Endodermal cell (in vitro differentiated cells): ENCODE measurements around the gene SECISBP2L. TPM values are rescaled to one million over a fixed set of nuclear protein-coding genes. Genes with fewer than 3 reads are reported as not detected.

Experiments
- DNase-seq: peaks from one replicate; pipeline ENCODE4 v3.0.0-alpha.2; 2017
- H3K27ac ChIP-seq: 2 replicates; pipeline ENCODE4 v1.5.1; 2013; ENCODE audit warnings: mild to moderate bottlenecking, low read depth, low read length, moderate library complexity
- H3K27me3 ChIP-seq: 2 replicates; pipeline ENCODE4 v1.6.1; 2013; ENCODE audit warnings: mild to moderate bottlenecking, low read length, moderate library complexity; ENCODE audit not compliant: insufficient read depth, control insufficient read depth, poor library complexity, severe bottlenecking
- H3K36me3 ChIP-seq: 2 replicates; pipeline ENCODE4 v1.7.0; 2013; ENCODE audit warnings: mild to moderate bottlenecking, low read length, moderate library complexity; ENCODE audit not compliant: control insufficient read depth, insufficient read depth
- H3K4me1 ChIP-seq: one replicate; pipeline ENCODE4 v1.7.0; 2013; ENCODE audit warnings: low read length; ENCODE audit not compliant: control insufficient read depth, insufficient read depth
- H3K4me3 ChIP-seq: 2 replicates; pipeline ENCODE4 v1.5.1; 2013; ENCODE audit warnings: mild to moderate bottlenecking, low read length, moderate library complexity
- H3K9ac ChIP-seq: 2 replicates; pipeline ENCODE4 v1.6.1; 2013; ENCODE audit warnings: mild to moderate bottlenecking, low read length, moderate library complexity; ENCODE audit not compliant: poor library complexity, severe bottlenecking; ENCODE audit errors: extremely low read depth
- H3K9me3 ChIP-seq: 2 replicates; pipeline ENCODE4 v1.6.1; 2013; ENCODE audit warnings: mild to moderate bottlenecking, low read length, moderate library complexity; ENCODE audit not compliant: control insufficient read depth
- H3K27ac Mint-ChIP-seq: 2 replicates; pipeline ENCODE4 v1.8.0; 2020; ENCODE audit warnings: mixed read lengths
- H3K27me3 Mint-ChIP-seq: 2 replicates; pipeline ENCODE4 v1.8.0; 2021; ENCODE audit warnings: mild to moderate bottlenecking, mixed read lengths; ENCODE audit not compliant: insufficient read depth
- H3K36me3 Mint-ChIP-seq: 2 replicates; pipeline ENCODE4 v1.8.0; 2020; ENCODE audit warnings: low read depth, mixed read lengths
- H3K4me1 Mint-ChIP-seq: 2 replicates; pipeline ENCODE4 v1.8.0; 2020; ENCODE audit warnings: mixed read lengths
- H3K4me3 Mint-ChIP-seq: 2 replicates; pipeline ENCODE4 v1.8.0; 2020; ENCODE audit warnings: mild to moderate bottlenecking, moderate library complexity, mixed read lengths
- H3K9me3 Mint-ChIP-seq: 2 replicates; pipeline ENCODE4 v1.8.0; 2020; ENCODE audit warnings: mild to moderate bottlenecking, mixed read lengths
- CTCF ChIP-seq: fragments of 200-600 bp; sonication (generic); conservative IDR thresholded peaks from 2 replicates; pipeline ENCODE4 v1.5.0; 2021; ENCODE audit warnings: antibody characterized with exemption, mild to moderate bottlenecking
- WGBS, 2 experiments: methylation state at CpG; one replicate each; pipeline versions ENCODE4 v1.1.5 to v1.1.7; 2013; ENCODE audit warnings: missing lambda C conversion rate in 2 of 2, mixed read lengths in 1 of 2; ENCODE audit not compliant: insufficient coverage in 1 of 2, insufficient read length in 1 of 2; 5-methylcytosine and 5-hydroxymethylcytosine counted together
- total RNA-seq, 2 donors: library from RNA; stranded (reverse); fragmentation: NEBNext Ultra II Directional in 1 of 2; extraction: Animal tissue kit (Norgen Biotek cat#: 25700) in 1 of 2; gene quantifications; 2 replicates in 1 of 2; 3 replicates in 1 of 2; pipeline ENCODE4 v1.2.1, GENCODE V29; 2021

The SECISBP2L gene
- total RNA-seq, 2 donors from 2014 or later: 49.4 to 51.0 TPM

- Mint-ChIP-seq H3K4me3 (no peak overlapping the region), H3K9me3 (no peaks in the 10 kb centered on the region)
- H3K4me3 ChIP-seq: no peak overlapping the region
Observed at GRCh38 chr15:49063402-49064280, 17.4 kb upstream of the SECISBP2L start.

GRCh38 chr15:49062900-49063299 lies 16.7 kb upstream of the SECISBP2L start:
- Mint-ChIP-seq H3K27ac (no peak overlapping the region), H3K27me3 (no peaks in the 10 kb centered on the region), H3K36me3 (no peaks in the 10 kb centered on the region), H3K4me1 (peaks cover 3% of the 10 kb centered on the region), H3K9me3 (no peaks in the 10 kb centered on the region), H3K4me3 (no peak overlapping the region)
- TF ChIP-seq CTCF: no peak
- Histone ChIP-seq H3K27me3 (no peaks in the 10 kb centered on the region), H3K27ac (no peak overlapping the region), H3K4me3 (no peak overlapping the region), H3K9ac (no peak overlapping the region), H3K36me3 (no peaks in the 10 kb centered on the region), H3K9me3 (no peaks in the 10 kb centered on the region), H3K4me1 (peaks cover 3% of the 10 kb centered on the region)
- no peak for DNase-seq
- 89 to 100% methylated on average over 3 to 13 of the region's 13 CpGs for WGBS, 2 experiments

More at GRCh38 chr15:49063402-49064280, 17.4 kb upstream of the SECISBP2L start:
- no peaks in the 10 kb centered on the region for H3K36me3 Mint-ChIP-seq
- no peaks in the 10 kb centered on the region for H3K36me3 ChIP-seq
- no peak overlapping the region for H3K9ac ChIP-seq
- H3K27ac Mint-ChIP-seq: no peak overlapping the region
- no peak overlapping the region for H3K27ac ChIP-seq
- no peak for TF ChIP-seq CTCF
- H3K9me3 ChIP-seq: no peaks in the 10 kb centered on the region
- WGBS, 2 experiments: 60 to 66% methylated on average over 11 to 14 of the region's 14 CpGs
- DNase-seq: peak; percentile 59
- peaks cover 3% of the 10 kb centered on the region for H3K4me1 Mint-ChIP-seq
- peaks cover 3% of the 10 kb centered on the region for H3K4me1 ChIP-seq
- no peaks in the 10 kb centered on the region for H3K27me3 ChIP-seq
- H3K27me3 Mint-ChIP-seq: no peaks in the 10 kb centered on the region

GRCh38 chr15:49060710-49061495 lies 14.7 kb upstream of the SECISBP2L start:
- DNase-seq: no peak
- Mint-ChIP-seq H3K9me3 (no peaks in the 10 kb centered on the region), H3K27ac (no peak overlapping the region), H3K27me3 (no peaks in the 10 kb centered on the region), H3K4me3 (no peak overlapping the region), H3K36me3 (no peaks in the 10 kb centered on the region), H3K4me1 (no peaks in the 10 kb centered on the region)
- 83 to 95% methylated on average over 3 to 4 of the region's 4 CpGs for WGBS, 2 experiments
- Histone ChIP-seq H3K36me3 (no peaks in the 10 kb centered on the region), H3K4me3 (no peak overlapping the region), H3K9me3 (no peaks in the 10 kb centered on the region), H3K27me3 (no peaks in the 10 kb centered on the region), H3K4me1 (peaks cover 3% of the 10 kb centered on the region), H3K9ac (no peak overlapping the region), H3K27ac (no peak overlapping the region)
- no peak for TF ChIP-seq CTCF
